ENCODE data around the gene PLLP.

DNA sequence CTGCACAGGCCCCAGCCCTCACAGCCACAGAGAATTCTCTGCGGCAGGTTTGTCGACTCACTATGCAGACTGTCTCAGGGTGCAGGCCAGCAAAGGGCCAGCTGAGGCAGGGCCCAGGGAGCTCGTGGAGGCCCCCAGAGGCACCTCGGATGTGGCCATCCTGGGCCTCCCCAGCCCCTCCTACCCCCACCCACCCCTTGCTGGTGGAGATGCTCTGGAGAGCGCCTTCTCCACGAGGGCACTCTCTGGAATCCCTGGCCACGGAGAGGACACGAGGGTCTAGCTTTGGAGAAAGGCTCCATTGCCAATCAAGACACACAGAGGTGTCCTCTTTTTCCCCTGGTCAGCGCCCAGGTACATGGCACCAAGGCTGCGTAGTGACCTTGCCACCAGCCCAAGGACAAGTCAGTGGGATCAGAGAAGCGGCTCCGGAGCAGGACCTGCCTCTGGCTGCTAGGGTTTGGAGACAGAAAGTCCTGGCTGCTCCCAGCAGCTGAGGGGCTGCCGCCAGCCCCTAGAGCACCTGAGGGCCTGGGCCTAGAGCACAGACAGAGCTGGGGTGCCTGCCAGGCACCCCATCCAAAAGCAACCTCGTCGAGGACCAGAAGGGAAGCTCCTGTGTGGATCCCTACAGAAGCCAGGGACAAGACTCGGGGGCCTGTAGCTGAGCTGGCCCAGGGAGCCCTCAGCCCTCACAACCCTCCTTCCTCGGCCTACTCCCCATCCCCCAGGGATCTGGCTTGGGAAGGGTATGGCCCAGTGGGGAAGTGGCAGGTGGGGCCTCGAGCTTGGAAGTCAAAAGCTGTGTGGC lies 20.7 kb downstream of the PLLP start:
- TF ChIP-seq, protein P1, sequence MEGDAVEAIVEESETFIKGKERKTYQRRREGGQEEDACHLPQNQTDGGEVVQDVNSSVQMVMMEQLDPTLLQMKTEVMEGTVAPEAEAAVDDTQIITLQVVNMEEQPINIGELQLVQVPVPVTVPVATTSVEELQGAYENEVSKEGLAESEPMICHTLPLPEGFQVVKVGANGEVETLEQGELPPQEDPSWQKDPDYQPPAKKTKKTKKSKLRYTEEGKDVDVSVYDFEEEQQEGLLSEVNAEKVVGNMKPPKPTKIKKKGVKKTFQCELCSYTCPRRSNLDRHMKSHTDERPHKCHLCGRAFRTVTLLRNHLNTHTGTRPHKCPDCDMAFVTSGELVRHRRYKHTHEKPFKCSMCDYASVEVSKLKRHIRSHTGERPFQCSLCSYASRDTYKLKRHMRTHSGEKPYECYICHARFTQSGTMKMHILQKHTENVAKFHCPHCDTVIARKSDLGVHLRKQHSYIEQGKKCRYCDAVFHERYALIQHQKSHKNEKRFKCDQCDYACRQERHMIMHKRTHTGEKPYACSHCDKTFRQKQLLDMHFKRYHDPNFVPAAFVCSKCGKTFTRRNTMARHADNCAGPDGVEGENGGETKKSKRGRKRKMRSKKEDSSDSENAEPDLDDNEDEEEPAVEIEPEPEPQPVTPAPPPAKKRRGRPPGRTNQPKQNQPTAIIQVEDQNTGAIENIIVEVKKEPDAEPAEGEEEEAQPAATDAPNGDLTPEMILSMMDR (conservative IDR thresholded peaks at IDR 0.05; ENCODE audit: low read length), result no peak
- no peak for TF ChIP-seq EZH2phosphoT487 (IDR thresholded peaks at IDR 0.05; ENCODE audit: borderline replicate concordance, low read depth, low read length)

Measured in OCI-LY7 (cell line).